Activated CD8-positive, alpha-beta memory T cell treated with anti-CD3 and anti-CD28 coated beads, Interleukin-2, amount 50 U/mL, for 1 hour (primary cell): ENCODE results near the gene ITPR1.

Experiments
- DNase-seq: peaks from one replicate; pipeline ENCODE4 v3.0.0-alpha.2; 2020; ENCODE audit errors: extremely low read depth

ITPR1 gene

GRCh38 chr3:4643904-4644547 is 150.9 kb downstream of the ITPR1 start:
- DNase-seq, result no peak

- no peak for DNase-seq
These were observed 151.8 kb downstream of the ITPR1 start for GRCh38 chr3:4644951-4645350.

- no peak for DNase-seq
These were observed 152.3 kb downstream of the ITPR1 start for GRCh38 chr3:4645468-4645867.

GRCh38 chr3:4647411-4647810 is 154.3 kb downstream of the ITPR1 start:
- no peak for DNase-seq

GRCh38 chr3:4655145-4656045 is 162.2 kb downstream of the ITPR1 start:
- no peak for DNase-seq

- DNase-seq, result no peak
These were observed 162.9 kb downstream of the ITPR1 start for GRCh38 chr3:4656059-4656458.

GRCh38 chr3:4656626-4657328 is 163.6 kb downstream of the ITPR1 start:
- no peak for DNase-seq

GRCh38 chr3:4660936-4661335 is 167.8 kb downstream of the ITPR1 start:
- DNase-seq, result no peak

- no peak for DNase-seq
These were observed 171.3 kb downstream of the ITPR1 start for GRCh38 chr3:4664412-4664811.

GRCh38 chr3:4665197-4665596 is 172.0 kb downstream of the ITPR1 start:
- no peak for DNase-seq

- no peak for DNase-seq
These were observed 172.9 kb downstream of the ITPR1 start for GRCh38 chr3:4666071-4666470.

GRCh38 chr3:4670352-4670751 is 177.2 kb downstream of the ITPR1 start:
- no peak for DNase-seq

- DNase-seq, result no peak
These were observed 179.7 kb downstream of the ITPR1 start for GRCh38 chr3:4672725-4673275.

- no peak for DNase-seq
These were observed 181.1 kb downstream of the ITPR1 start for GRCh38 chr3:4674216-4674615.

- DNase-seq, result no peak
These were observed 182.6 kb downstream of the ITPR1 start for GRCh38 chr3:4675704-4676103.

GRCh38 chr3:4678320-4678719 is 185.2 kb downstream of the ITPR1 start:
- DNase-seq, result no peak

- no peak for DNase-seq
These were observed 187.1 kb downstream of the ITPR1 start for GRCh38 chr3:4680227-4680691.

- no peak for DNase-seq
These were observed 187.7 kb downstream of the ITPR1 start for GRCh38 chr3:4680871-4681300.

- DNase-seq, result no peak
These were observed 188.2 kb downstream of the ITPR1 start for GRCh38 chr3:4681301-4681700.

- DNase-seq, result no peak
These were observed 191.0 kb downstream of the ITPR1 start for GRCh38 chr3:4684117-4684516.

- no peak for DNase-seq
These were observed 191.8 kb downstream of the ITPR1 start for GRCh38 chr3:4684976-4685375.

- no peak for DNase-seq
These were observed 192.7 kb downstream of the ITPR1 start for GRCh38 chr3:4685673-4686345.
